SU-DHL-6 (cell line): Measurements from ENCODE around the gene FOSL2.

ENCODE experiments used
- H2AFZ ChIP-seq: fragments of 200-600 bp; sonication (generic); 2 replicates; pipeline ENCODE4 v1.6.1; 2014; ENCODE audit warnings: low read depth, mild to moderate bottlenecking, moderate library complexity, mixed read lengths, antibody characterized with exemption, low read length; ENCODE audit not compliant: severe bottlenecking
- H3F3A ChIP-seq: fragments of 200-600 bp; shearing (Covaris generic); 2 replicates; pipeline ENCODE4 v1.6.0; 2016; ENCODE audit warnings: antibody characterized with exemption, mild to moderate bottlenecking; ENCODE audit not compliant: insufficient read depth
- H3K27ac ChIP-seq: fragments of 200-600 bp; sonication (generic); 2 replicates; pipeline ENCODE4 v1.5.1; 2016; ENCODE audit warnings: low read depth, mild to moderate bottlenecking, low read length, moderate library complexity, mixed read lengths
- H3K27me3 ChIP-seq: fragments of 200-600 bp; sonication (generic), shearing (Covaris generic); 2 replicates; pipeline ENCODE4 v1.6.0; 2014; ENCODE audit warnings: mild to moderate bottlenecking, low read length
- H3K36me3 ChIP-seq: fragments of 200-600 bp; sonication (generic); 2 replicates; pipeline ENCODE4 v1.6.1; 2014; ENCODE audit warnings: mild to moderate bottlenecking, low read length, mixed read lengths
- H3K4me2 ChIP-seq: fragments of 300-600, 200-600 bp; shearing (Covaris generic), sonication (generic); 2 replicates; pipeline ENCODE4 v1.6.0; 2014; ENCODE audit warnings: low read length, low read depth, mild to moderate bottlenecking; ENCODE audit not compliant: poor library complexity, severe bottlenecking
- H3K4me3 ChIP-seq: fragments of 200-600 bp; sonication (generic); 2 replicates; pipeline ENCODE4 v1.5.1; 2014; ENCODE audit warnings: antibody characterized with exemption, low read length, mild to moderate bottlenecking, mixed read lengths; ENCODE audit not compliant: insufficient read depth, poor library complexity, severe bottlenecking
- H3K79me2 ChIP-seq: fragments of 200-600 bp; sonication (generic); 2 replicates; pipeline ENCODE4 v1.6.1; 2014; ENCODE audit warnings: mild to moderate bottlenecking, low read length, moderate library complexity; ENCODE audit not compliant: insufficient read depth
- H3K9ac ChIP-seq: fragments of 200-600 bp; sonication (generic); 2 replicates; pipeline ENCODE4 v1.7.0; 2014; ENCODE audit warnings: mild to moderate bottlenecking, low read length
- H3K9me2 ChIP-seq: fragments of 200-600 bp; sonication (generic); replicated peaks from 2 replicates; pipeline ENCODE4 v1.6.1; 2014; ENCODE audit warnings: low read length; ENCODE audit not compliant: insufficient read depth
- H3K9me3 ChIP-seq: fragments of 200-600 bp; sonication (generic); 2 replicates; pipeline ENCODE4 v1.6.1; 2014; ENCODE audit warnings: low read length, mixed read lengths; ENCODE audit not compliant: insufficient read depth
- H4K20me1 ChIP-seq: fragments of 200-600 bp; sonication (generic); 2 replicates; pipeline ENCODE4 v1.6.1; 2014; ENCODE audit warnings: low read depth, mild to moderate bottlenecking, antibody characterized with exemption, low read length, moderate library complexity, mixed read lengths
- CTCF ChIP-seq: fragments of 200-600 bp; sonication (generic); IDR thresholded peaks from one replicate; pipeline ENCODE4 v1.5.1; 2017; ENCODE audit warnings: antibody characterized with exemption, mild to moderate bottlenecking, low read length, moderate library complexity; ENCODE audit not compliant: insufficient read depth, poor library complexity, severe bottlenecking
- EZH2phosphoT487 ChIP-seq: fragments of 200-600 bp; sonication (generic), shearing (Covaris generic); conservative IDR thresholded peaks from 2 replicates; pipeline ENCODE4 v1.6.1; 2018; ENCODE audit warnings: mild to moderate bottlenecking, antibody characterized with exemption, low read length, moderate library complexity, mixed read lengths

The FOSL2 gene

GRCh38 chr2:28351621-28352020 lies 41.0 kb upstream of the FOSL2 start:
- no peak overlapping the region for H3K27ac ChIP-seq
- TF ChIP-seq CTCF (no peak), EZH2phosphoT487 (no peak)
- no peaks in the 10 kb centered on the region for H3K9me2 ChIP-seq
- H3K9ac ChIP-seq, result no peak overlapping the region
- no peaks in the 10 kb centered on the region for H3F3A ChIP-seq
- H3K9me3 ChIP-seq, result no peaks in the 10 kb centered on the region
- H3K27me3 ChIP-seq, result no peaks in the 10 kb centered on the region
- H3K4me3 ChIP-seq, result no peak overlapping the region
- H4K20me1 ChIP-seq, result no peaks in the 10 kb centered on the region
- no peak overlapping the region for H3K4me2 ChIP-seq
- H3K79me2 ChIP-seq, result no peaks in the 10 kb centered on the region
- H3K36me3 ChIP-seq, result no peaks in the 10 kb centered on the region
- H2AFZ ChIP-seq, result no peak overlapping the region

- no peak overlapping the region for H3K4me3 ChIP-seq
- H3K27me3 ChIP-seq, result no peaks in the 10 kb centered on the region
- H3F3A ChIP-seq, result no peaks in the 10 kb centered on the region
- no peaks in the 10 kb centered on the region for H4K20me1 ChIP-seq
- H3K9me3 ChIP-seq, result no peaks in the 10 kb centered on the region
- H3K9ac ChIP-seq, result no peak overlapping the region
- H3K79me2 ChIP-seq, result no peaks in the 10 kb centered on the region
- H3K36me3 ChIP-seq, result no peaks in the 10 kb centered on the region
- H2AFZ ChIP-seq, result no peak overlapping the region
- TF ChIP-seq EZH2phosphoT487 (no peak), CTCF (no peak)
- H3K4me2 ChIP-seq, result no peak overlapping the region
- H3K9me2 ChIP-seq, result no peaks in the 10 kb centered on the region
- H3K27ac ChIP-seq, result no peak overlapping the region
Observed at GRCh38 chr2:28352104-28352503, 40.6 kb upstream of the FOSL2 start.

DNA sequence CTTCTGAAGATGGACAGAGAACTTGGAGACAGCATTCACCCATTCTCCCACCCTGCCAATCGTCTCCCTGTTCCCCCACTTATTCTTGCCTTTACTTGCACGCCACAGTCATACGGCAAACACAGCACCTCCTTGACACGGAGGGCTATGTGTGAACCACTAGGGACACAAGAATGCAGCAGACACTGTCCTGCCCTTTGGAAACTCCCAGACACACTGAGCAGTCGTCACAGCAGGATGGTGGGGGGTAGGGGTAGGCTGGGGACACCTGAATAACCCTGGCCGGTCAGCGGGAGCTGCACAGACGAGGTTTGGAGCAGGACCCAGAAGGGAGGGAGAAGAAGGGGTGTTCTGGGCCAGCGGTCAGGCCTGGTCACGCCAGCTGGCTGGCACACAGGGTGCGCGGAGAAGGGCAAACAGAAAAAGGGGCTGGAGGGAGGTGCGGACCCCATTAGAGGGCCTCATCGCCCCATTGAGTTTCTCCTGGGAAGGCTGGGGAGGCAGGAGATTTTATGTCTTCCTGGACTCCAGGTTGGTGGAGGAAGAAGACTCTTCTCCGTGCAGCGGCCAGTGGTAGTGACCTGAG lies 40.0 kb upstream of the FOSL2 start:
- Histone ChIP-seq H3K4me2 (no peak overlapping the region), H3K27me3 (no peaks in the 10 kb centered on the region), H3K9me3 (no peaks in the 10 kb centered on the region), H3K79me2 (no peaks in the 10 kb centered on the region), H3F3A (no peaks in the 10 kb centered on the region), H4K20me1 (no peaks in the 10 kb centered on the region), H3K36me3 (no peaks in the 10 kb centered on the region), H3K4me3 (no peak overlapping the region), H3K9me2 (no peaks in the 10 kb centered on the region), H2AFZ (no peak overlapping the region), H3K9ac (no peak overlapping the region), H3K27ac (no peak overlapping the region)
- TF ChIP-seq CTCF, result no peak
- TF ChIP-seq EZH2phosphoT487, result no peak
